Neural crest cell (in vitro differentiated cells): ENCODE data around the gene SLC27A5. TPM values are rescaled to one million over a fixed set of nuclear protein-coding genes. Genes with fewer than 3 reads are reported as not detected.

Source experiments
- DNase-seq: peaks from one replicate; pipeline ENCODE4 v3.0.0; 2021; ENCODE audit warnings: low read depth, mixed read lengths, low spot score
- H3K27ac Mint-ChIP-seq: one replicate; pipeline ENCODE4 v1.8.0; 2021; ENCODE audit warnings: mild to moderate bottlenecking, mixed read lengths; ENCODE audit not compliant: unreplicated experiment
- H3K27me3 Mint-ChIP-seq: 2 replicates; pipeline ENCODE4 v1.8.0; 2021; ENCODE audit warnings: low read depth, mild to moderate bottlenecking, mixed read lengths
- H3K36me3 Mint-ChIP-seq: 2 replicates; pipeline ENCODE4 v1.8.0; 2021; ENCODE audit warnings: low read depth, mild to moderate bottlenecking, mixed read lengths
- H3K4me1 Mint-ChIP-seq: 2 replicates; pipeline ENCODE4 v1.8.0; 2021; ENCODE audit warnings: mixed read lengths
- H3K4me3 Mint-ChIP-seq: one replicate; pipeline ENCODE4 v1.8.0; 2021; ENCODE audit warnings: mild to moderate bottlenecking, mixed read lengths
- H3K9me3 Mint-ChIP-seq: 2 replicates; pipeline ENCODE4 v1.8.0; 2021; ENCODE audit warnings: mixed read lengths
- total RNA-seq: library from RNA; stranded (reverse); gene quantifications from 2 replicates; pipeline ENCODE4 v1.2.1, GENCODE V29; 2021
- TF ChIP-seq, protein P1 (sequence below): fragments of 200-600 bp; sonication (generic); conservative IDR thresholded peaks from 2 replicates; pipeline ENCODE4 v1.5.0; 2021; ENCODE audit warnings: antibody characterized with exemption, mild to moderate bottlenecking

The SLC27A5 gene
- total RNA-seq, 1 donor from 2014 or later = 17.5 TPM

DNA sequence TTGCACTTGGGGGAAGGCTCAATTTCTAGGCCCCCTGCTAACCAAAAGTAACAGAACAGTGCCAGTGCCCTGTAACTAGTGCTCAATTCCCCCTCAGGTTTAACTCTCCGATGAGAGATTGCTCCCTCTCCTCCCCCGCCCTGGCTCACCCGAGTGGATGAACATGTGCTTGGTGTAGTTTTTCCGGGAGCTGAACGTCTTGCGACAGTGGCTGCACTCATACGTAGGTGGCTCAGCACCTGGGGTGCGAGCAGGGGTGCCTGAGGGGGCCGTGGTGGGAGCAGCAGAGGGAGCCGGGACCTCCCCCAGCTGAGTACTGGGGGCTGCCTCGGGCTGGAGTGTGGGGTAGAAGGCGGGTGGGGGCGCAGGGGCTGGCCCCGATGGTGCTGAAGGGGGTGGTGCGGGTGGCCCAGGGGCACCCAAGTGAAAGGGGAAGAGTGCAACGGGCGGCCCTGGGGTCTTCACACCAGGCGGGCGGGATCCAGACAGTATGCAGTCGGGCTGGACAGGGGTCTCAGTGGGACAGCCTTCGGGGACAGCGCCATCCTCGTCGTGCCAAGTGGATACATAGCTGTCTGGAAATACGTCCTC is 4.5 kb upstream of the SLC27A5 start:
- no peak overlapping the region for H3K27ac Mint-ChIP-seq
- TF ChIP-seq, protein P1, sequence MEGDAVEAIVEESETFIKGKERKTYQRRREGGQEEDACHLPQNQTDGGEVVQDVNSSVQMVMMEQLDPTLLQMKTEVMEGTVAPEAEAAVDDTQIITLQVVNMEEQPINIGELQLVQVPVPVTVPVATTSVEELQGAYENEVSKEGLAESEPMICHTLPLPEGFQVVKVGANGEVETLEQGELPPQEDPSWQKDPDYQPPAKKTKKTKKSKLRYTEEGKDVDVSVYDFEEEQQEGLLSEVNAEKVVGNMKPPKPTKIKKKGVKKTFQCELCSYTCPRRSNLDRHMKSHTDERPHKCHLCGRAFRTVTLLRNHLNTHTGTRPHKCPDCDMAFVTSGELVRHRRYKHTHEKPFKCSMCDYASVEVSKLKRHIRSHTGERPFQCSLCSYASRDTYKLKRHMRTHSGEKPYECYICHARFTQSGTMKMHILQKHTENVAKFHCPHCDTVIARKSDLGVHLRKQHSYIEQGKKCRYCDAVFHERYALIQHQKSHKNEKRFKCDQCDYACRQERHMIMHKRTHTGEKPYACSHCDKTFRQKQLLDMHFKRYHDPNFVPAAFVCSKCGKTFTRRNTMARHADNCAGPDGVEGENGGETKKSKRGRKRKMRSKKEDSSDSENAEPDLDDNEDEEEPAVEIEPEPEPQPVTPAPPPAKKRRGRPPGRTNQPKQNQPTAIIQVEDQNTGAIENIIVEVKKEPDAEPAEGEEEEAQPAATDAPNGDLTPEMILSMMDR = no peak
- no peaks in the 10 kb centered on the region for H3K9me3 Mint-ChIP-seq
- H3K4me3 Mint-ChIP-seq = peak overlapping the region; percentile 77
- no peak for DNase-seq
- H3K27me3 Mint-ChIP-seq = peaks cover 3% of the 10 kb centered on the region
- peaks cover 39% of the 10 kb centered on the region for H3K4me1 Mint-ChIP-seq
- H3K36me3 Mint-ChIP-seq = peaks cover 9% of the 10 kb centered on the region

DNA sequence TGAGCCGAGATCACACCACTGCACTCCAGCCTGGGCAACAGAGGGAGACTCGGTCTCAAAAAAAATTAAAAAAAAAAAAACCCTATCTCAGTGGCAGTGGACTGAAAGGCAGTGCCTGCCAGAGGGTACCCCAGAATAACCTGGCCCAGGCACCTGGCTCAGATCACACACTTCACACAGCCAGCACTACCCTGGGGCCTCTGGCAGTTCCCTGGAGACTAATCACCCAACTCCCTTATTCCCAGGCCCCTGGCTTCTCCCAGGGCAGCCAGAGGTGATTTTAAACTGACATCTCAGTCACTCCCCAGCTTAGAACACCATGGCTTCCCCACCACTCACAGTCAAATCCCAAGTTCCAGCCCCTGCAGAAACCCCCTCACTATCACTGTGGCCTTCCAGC is 3.5 kb upstream of the SLC27A5 start:
- TF ChIP-seq, protein P1 = no peak
- peaks cover 3% of the 10 kb centered on the region for H3K27me3 Mint-ChIP-seq
- H3K27ac Mint-ChIP-seq = no peak overlapping the region
- DNase-seq = no peak
- H3K4me1 Mint-ChIP-seq = peaks cover 38% of the 10 kb centered on the region
- no peaks in the 10 kb centered on the region for H3K9me3 Mint-ChIP-seq
- peak overlapping the region; percentile 77 for H3K4me3 Mint-ChIP-seq
- peaks cover 9% of the 10 kb centered on the region for H3K36me3 Mint-ChIP-seq

DNA sequence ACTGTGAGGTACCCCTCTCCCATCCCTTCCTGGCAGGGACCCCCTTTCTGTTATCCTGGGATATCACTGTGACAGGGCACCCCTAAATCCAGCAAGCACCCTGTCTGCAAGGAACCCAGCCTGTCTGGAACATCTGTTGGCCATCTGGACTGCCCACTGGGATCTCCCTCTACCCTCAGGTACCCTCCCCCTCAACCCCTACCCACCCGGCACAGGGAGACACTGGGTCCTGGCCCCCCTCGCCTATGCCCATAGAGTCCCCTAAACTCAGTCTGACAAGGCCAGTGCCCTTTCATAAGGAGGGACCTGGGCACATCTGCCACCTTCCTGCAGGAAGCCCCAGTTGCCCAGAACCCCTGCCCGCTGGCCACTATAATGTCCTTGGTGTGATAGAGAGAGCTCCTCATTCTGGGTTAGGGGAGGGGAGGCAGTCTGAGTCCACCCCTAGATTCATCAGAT is 2.8 kb upstream of the SLC27A5 start:
- peaks cover 36% of the 10 kb centered on the region for H3K4me1 Mint-ChIP-seq
- TF ChIP-seq, protein P1 = no peak
- no peak overlapping the region for H3K27ac Mint-ChIP-seq

DNA sequence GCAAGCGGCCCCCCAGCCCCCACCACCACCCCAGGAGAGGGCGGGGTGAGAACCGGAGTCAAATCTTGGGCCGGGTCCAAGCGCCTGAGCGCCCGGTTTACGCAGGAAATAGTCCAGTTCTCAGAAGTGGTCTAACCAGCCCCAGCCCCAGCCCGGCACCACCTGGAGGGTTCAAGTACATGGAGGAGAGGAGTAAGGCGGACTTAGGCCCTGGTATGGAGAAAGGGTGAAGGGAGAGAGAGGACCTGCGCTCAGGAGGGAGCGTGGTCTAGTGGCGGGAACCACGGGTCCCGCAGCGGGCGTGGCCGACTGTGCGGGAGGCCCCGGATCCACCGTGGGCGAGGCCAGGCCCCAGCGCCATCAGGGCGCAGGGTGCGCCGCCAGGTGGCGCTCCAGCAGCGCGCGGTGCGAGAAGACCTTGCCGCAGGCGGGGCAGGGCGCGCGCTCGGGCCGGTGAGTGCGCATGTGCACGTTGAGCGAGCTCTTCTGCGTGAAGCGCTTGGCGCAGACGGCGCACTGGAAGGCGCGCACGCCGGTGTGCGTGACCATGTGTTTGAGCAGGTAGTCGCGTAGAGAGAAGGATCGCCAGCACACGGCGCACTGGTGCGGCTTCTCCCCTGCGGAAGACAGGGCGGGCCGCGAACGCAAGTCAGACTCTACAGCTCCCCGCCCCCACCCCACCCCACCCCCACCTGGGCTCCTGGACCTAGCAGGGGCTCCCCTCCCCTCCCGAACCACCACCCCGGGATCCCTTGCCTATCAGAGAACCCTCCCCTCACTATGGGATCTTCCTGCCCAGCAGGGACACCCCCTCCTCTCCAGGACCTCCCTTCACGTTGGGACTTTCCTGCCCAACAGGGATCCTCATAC is 2.1 kb upstream of the SLC27A5 start:
- peaks cover 32% of the 10 kb centered on the region for H3K4me1 Mint-ChIP-seq
- H3K27ac Mint-ChIP-seq = peak overlapping the region; percentile 50
- TF ChIP-seq, protein P1 = peak; percentile 96
- no peaks in the 10 kb centered on the region for H3K9me3 Mint-ChIP-seq
- H3K4me3 Mint-ChIP-seq = peak overlapping the region; percentile 87
- peak; percentile 92 for DNase-seq
- H3K36me3 Mint-ChIP-seq = peaks cover 10% of the 10 kb centered on the region
- peaks cover 2% of the 10 kb centered on the region for H3K27me3 Mint-ChIP-seq

More for the DNA sequence above, 2.8 kb upstream of the SLC27A5 start:
- H3K9me3 Mint-ChIP-seq = no peaks in the 10 kb centered on the region
- peaks cover 11% of the 10 kb centered on the region for H3K36me3 Mint-ChIP-seq
- H3K27me3 Mint-ChIP-seq = peaks cover 3% of the 10 kb centered on the region
- no peak for DNase-seq
- H3K4me3 Mint-ChIP-seq = peak overlapping the region; percentile 87

DNA sequence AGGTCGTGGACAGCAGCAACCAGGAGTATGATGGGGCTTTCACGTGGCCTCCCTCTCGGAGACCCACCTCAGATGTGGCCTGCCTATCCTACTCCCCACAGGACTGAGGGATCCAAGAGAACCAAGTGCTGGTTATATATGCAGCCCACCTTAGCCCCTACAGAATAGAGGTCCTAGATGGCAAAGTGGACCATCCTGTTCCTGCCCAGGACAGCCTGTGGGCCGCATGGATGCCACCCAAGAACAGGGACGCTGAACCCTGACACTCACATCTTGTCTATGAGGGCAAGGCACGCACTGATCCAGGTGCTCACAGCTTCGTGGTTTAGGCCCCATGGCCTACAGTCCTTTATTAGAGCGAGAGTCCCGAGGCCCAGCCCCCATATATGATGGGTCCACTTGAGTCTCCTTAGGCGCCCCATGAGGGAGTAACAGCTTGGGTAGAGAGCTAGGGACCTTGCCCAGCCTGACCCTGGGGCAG is 1.5 kb upstream of the SLC27A5 start:
- TF ChIP-seq, protein P1 = no peak
- no peak for DNase-seq

More for the DNA sequence above, 1.5 kb upstream of the SLC27A5 start:
- peak overlapping the region; percentile 41 for H3K4me3 Mint-ChIP-seq
- H3K9me3 Mint-ChIP-seq = no peaks in the 10 kb centered on the region
- no peak overlapping the region for H3K27ac Mint-ChIP-seq
- H3K27me3 Mint-ChIP-seq = no peaks in the 10 kb centered on the region
- H3K36me3 Mint-ChIP-seq = peaks cover 7% of the 10 kb centered on the region
- H3K4me1 Mint-ChIP-seq = peaks cover 26% of the 10 kb centered on the region
